GM12878 (cell line): ENCODE data around the gene ENDOV. TPM values are rescaled to one million over a fixed set of nuclear protein-coding genes. Genes with fewer than 3 reads are reported as not detected.

Experiments
- ATAC-seq: fragments of 200-7000 bp; cut with Tn5 transposase; 3 replicates; pipeline ENCODE4 v1.9.1; 2020; ENCODE audit warnings: mild to moderate bottlenecking, moderate library complexity
- BruUV-seq: library from RNA; stranded (reverse); fragments of 400-500 nt; replicated peaks from 2 replicates; lab custom pipeline; 2021; lab: Mats Ljungman, UMichigan
- CTCF ChIA-PET: fragments of 300-600 bp; sonication (Branson Sonifier 250); formaldehyde crosslinking; extraction: SDS; loops from one replicate; lab custom pipeline; 2021; ENCODE audit warnings: inconsistent platforms; lab: Yijun Ruan, JAX
- POLR2A ChIA-PET: fragments of 350-600 bp; formaldehyde crosslinking; extraction: SDS; loops from one replicate; lab custom pipeline; 2021; ENCODE audit warnings: inconsistent platforms; lab: Charles Lee
- RAD21 ChIA-PET: fragments of 300-600 bp; sonication (Branson Sonifier 250); formaldehyde crosslinking; loops from one replicate; lab custom pipeline; 2023; ENCODE audit warnings: antibody characterized with exemption; ENCODE audit not compliant: unreplicated experiment; lab: Charles Lee
- SMC1A ChIA-PET: fragments of 300-600 bp; sonication (Branson Sonifier 250); formaldehyde crosslinking; loops from one replicate; lab custom pipeline; 2023; ENCODE audit not compliant: unreplicated experiment, uncharacterized antibody; lab: Charles Lee
- DNase-seq: peaks from one replicate; pipeline ENCODE4 v3.0.0-alpha.2; 2011; ENCODE audit warnings: low read depth, low spot score
- FAIRE-seq: peaks from 3 replicates; lab custom pipeline; 2011; peaks lifted over from hg19 to GRCh38; lab: Jason Lieb, UNC
- H2AFZ ChIP-seq: 2 replicates; pipeline ENCODE4 v1.6.0; 2011; ENCODE audit warnings: low read depth, low read length, control low read depth; ENCODE audit not compliant: control insufficient read depth
- H3K27ac ChIP-seq: 2 replicates; pipeline ENCODE4 v1.5.1; 2011; ENCODE audit warnings: control low read depth; ENCODE audit not compliant: control insufficient read depth, insufficient read depth
- H3K27me3 ChIP-seq, 2 experiments: replicated peaks in 1 of 2; 2 replicates each; pipeline versions ENCODE4 v1.6.0 to v1.6.1; 2011; ENCODE audit warnings: low read length in 1 of 2; ENCODE audit not compliant: control insufficient read depth in 2 of 2, insufficient read depth in 2 of 2
- H3K36me3 ChIP-seq, 2 experiments: 2 replicates each; pipeline ENCODE4 v1.5.1; 2011; ENCODE audit warnings: low read length in 1 of 2; ENCODE audit not compliant: control insufficient read depth in 2 of 2, insufficient read depth in 2 of 2
- H3K4me1 ChIP-seq: 2 replicates; pipeline ENCODE4 v1.6.1; 2011; ENCODE audit warnings: mild to moderate bottlenecking, low read length, moderate library complexity, mixed read lengths; ENCODE audit not compliant: control insufficient read depth, insufficient read depth
- H3K4me2 ChIP-seq: 2 replicates; pipeline ENCODE4 v1.6.0; 2011; ENCODE audit warnings: control low read depth; ENCODE audit not compliant: control insufficient read depth, insufficient read depth
- H3K4me3 ChIP-seq: fragments of 200-600 bp; sonication (generic); 2 replicates; pipeline ENCODE4 v1.5.1; 2016
- H3K79me2 ChIP-seq: 2 replicates; pipeline ENCODE4 v1.6.0; 2011; ENCODE audit warnings: low read length; ENCODE audit not compliant: control insufficient read depth, insufficient read depth
- H3K9ac ChIP-seq: 2 replicates; pipeline ENCODE4 v1.8.0; 2011; ENCODE audit warnings: low read length, control low read depth, mixed read lengths; ENCODE audit not compliant: control insufficient read depth, insufficient read depth
- H3K9me3 ChIP-seq: replicated peaks from 3 replicates; pipeline ENCODE4 v1.5.1; 2011; ENCODE audit warnings: mild to moderate bottlenecking, low read length; ENCODE audit not compliant: control insufficient read depth, insufficient read depth
- H4K20me1 ChIP-seq: 2 replicates; pipeline ENCODE4 v1.6.0; 2011; ENCODE audit not compliant: control insufficient read depth, insufficient read depth
- BCL11A ChIP-seq: IDR thresholded peaks from 2 replicates; pipeline ENCODE4 v1.6.1; 2011; ENCODE audit warnings: low read depth, low read length
- BHLHE40 ChIP-seq, 2 experiments: fragments of 450-650 bp in 1 of 2; IDR thresholded peaks; 2 replicates each; pipeline ENCODE4 v1.6.1; 2011 to 2017; ENCODE audit warnings: low read depth in 2 of 2, borderline replicate concordance in 1 of 2, improper control_type of control experiment in 1 of 2, low read length in 1 of 2, mild to moderate bottlenecking in 1 of 2
- CBFB ChIP-seq: IDR thresholded peaks from 2 replicates; pipeline ENCODE4 v1.6.1; 2016; ENCODE audit warnings: antibody characterized with exemption, low read depth
- CEBPB ChIP-seq, 2 experiments: fragments of 150-350 bp in 1 of 2; IDR thresholded peaks; 2 replicates each; pipeline ENCODE4 v1.6.1; 2012 to 2014; ENCODE audit warnings: low read depth in 2 of 2, low read length in 2 of 2, borderline replicate concordance in 1 of 2, inconsistent platforms in 1 of 2
- CHD1 ChIP-seq: IDR thresholded peaks from 2 replicates; pipeline ENCODE4 v1.6.1; 2012; ENCODE audit warnings: low read depth, low read length, improper control_type of control experiment
- GATAD2B ChIP-seq: fragments of 450-650 bp; conservative IDR thresholded peaks from 2 replicates; pipeline ENCODE4 v1.6.1; 2017; ENCODE audit warnings: low read depth, mild to moderate bottlenecking, moderate library complexity
- KDM1A ChIP-seq: fragments of 200-600 bp; sonication (generic); IDR thresholded peaks from 2 replicates; pipeline ENCODE4 v1.6.1; 2016; ENCODE audit warnings: borderline replicate concordance
- NR2F1 ChIP-seq: fragments of 450-650 bp; conservative IDR thresholded peaks from 2 replicates; pipeline ENCODE4 v1.6.1; 2017; ENCODE audit warnings: mild to moderate bottlenecking
- ZBTB33 ChIP-seq: fragments of 450-650 bp; IDR thresholded peaks from 2 replicates; pipeline ENCODE4 v1.6.1; 2017; ENCODE audit warnings: mild to moderate bottlenecking
- WGBS: methylation state at CpG from one replicate; pipeline ENCODE4 v1.1.6; 2016; ENCODE audit warnings: low lambda C conversion rate; ENCODE audit not compliant: insufficient replicate concordance, insufficient coverage; ENCODE audit errors: missing lambda C conversion rate; 5-methylcytosine and 5-hydroxymethylcytosine counted together
- in situ Hi-C: fragments of 300-500 bp; cut with MboI; formaldehyde crosslinking; loops from 9 replicates; pipeline ENCODE4 v1.14.3; 2018; ENCODE audit warnings: mixed read lengths
- intact Hi-C: fragments of 100-400 bp; cut with micrococcal nuclease; formaldehyde crosslinking; loops from one replicate; pipeline ENCODE4 v1.14.2; 2022; ENCODE audit not compliant: unreplicated experiment
- polyA plus RNA-seq, 11 experiments: library from polyadenylated mRNA; depleted of rRNA in 4 of 11; unstranded in 6 of 11; stranded (reverse) in 5 of 11; fragments of >200 nt; fragmentation: Nextera tagmentation in 4 of 11; fragmentation: Illumina TruSeq in 1 of 11; extraction: Ambion mirVana in 4 of 11; extraction: Trizol in 1 of 11; gene quantifications; 1 replicate in 1 of 11; 2 replicates in 10 of 11; pipeline versions ENCODE4 v1.2.1 to v1.2.3, GENCODE V29; 2011 to 2016; ENCODE audit warnings: inconsistent platforms in 2 of 11, missing spikeins in 2 of 11, low read depth in 1 of 11
- total RNA-seq, 4 experiments: library from RNA; depleted of rRNA in 3 of 4; stranded (reverse); fragments of >200 nt in 3 of 4; fragmentation: Illumina TruSeq in 1 of 4; extraction: Trizol in 1 of 4; gene quantifications; 2 replicates each; pipeline versions ENCODE4 v1.2.1 to v1.2.3, GENCODE V29; 2013 to 2021
- TF ChIP-seq, protein P1 (sequence below): fragments of 450-650 bp; IDR thresholded peaks from 2 replicates; pipeline ENCODE4 v1.6.1; 2017; ENCODE audit warnings: mild to moderate bottlenecking, moderate library complexity

ENDOV gene
- total and polyA plus RNA-seq, 10 of the 15 experiments (the other 5 are each of a cell fraction or from before 2014, with no cell fraction given) = 0.63 to 11.9 (median 8.1) TPM

GRCh38 chr17:80446645-80447405 lies 31.9 kb downstream of the ENDOV start:
- no peaks in the 10 kb centered on the region for H4K20me1 ChIP-seq
- TF ChIP-seq, protein P1, sequence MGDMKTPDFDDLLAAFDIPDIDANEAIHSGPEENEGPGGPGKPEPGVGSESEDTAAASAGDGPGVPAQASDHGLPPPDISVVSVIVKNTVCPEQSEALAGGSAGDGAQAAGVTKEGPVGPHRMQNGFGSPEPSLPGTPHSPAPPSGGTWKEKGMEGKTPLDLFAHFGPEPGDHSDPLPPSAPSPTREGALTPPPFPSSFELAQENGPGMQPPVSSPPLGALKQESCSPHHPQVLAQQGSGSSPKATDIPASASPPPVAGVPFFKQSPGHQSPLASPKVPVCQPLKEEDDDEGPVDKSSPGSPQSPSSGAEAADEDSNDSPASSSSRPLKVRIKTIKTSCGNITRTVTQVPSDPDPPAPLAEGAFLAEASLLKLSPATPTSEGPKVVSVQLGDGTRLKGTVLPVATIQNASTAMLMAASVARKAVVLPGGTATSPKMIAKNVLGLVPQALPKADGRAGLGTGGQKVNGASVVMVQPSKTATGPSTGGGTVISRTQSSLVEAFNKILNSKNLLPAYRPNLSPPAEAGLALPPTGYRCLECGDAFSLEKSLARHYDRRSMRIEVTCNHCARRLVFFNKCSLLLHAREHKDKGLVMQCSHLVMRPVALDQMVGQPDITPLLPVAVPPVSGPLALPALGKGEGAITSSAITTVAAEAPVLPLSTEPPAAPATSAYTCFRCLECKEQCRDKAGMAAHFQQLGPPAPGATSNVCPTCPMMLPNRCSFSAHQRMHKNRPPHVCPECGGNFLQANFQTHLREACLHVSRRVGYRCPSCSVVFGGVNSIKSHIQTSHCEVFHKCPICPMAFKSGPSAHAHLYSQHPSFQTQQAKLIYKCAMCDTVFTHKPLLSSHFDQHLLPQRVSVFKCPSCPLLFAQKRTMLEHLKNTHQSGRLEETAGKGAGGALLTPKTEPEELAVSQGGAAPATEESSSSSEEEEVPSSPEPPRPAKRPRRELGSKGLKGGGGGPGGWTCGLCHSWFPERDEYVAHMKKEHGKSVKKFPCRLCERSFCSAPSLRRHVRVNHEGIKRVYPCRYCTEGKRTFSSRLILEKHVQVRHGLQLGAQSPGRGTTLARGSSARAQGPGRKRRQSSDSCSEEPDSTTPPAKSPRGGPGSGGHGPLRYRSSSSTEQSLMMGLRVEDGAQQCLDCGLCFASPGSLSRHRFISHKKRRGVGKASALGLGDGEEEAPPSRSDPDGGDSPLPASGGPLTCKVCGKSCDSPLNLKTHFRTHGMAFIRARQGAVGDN = no peak
- RAD21 ChIA-PET = no interaction called here
- no peak for DNase-seq
- no peaks in the 10 kb centered on the region; a peak in 1 of 4 replicates for H3K27me3 ChIP-seq
- no peaks in the 10 kb centered on the region for H3K4me1 ChIP-seq
- 36% methylated on average over 12 of the region's 12 CpGs for WGBS
- SMC1A ChIA-PET = no interaction called here
- H3K36me3 ChIP-seq = no peaks in the 10 kb centered on the region
- POLR2A ChIA-PET = no interaction called here
- H3K9me3 ChIP-seq = no peaks in the 10 kb centered on the region
- H3K79me2 ChIP-seq = no peaks in the 10 kb centered on the region
- CTCF ChIA-PET = no interaction called here
- no peak overlapping the region for H3K4me3 ChIP-seq
- H3K27ac ChIP-seq = no peak overlapping the region
- H3K9ac ChIP-seq = no peak overlapping the region
- ATAC-seq = no peak
- intact Hi-C loops = no loop called here
- H2AFZ ChIP-seq = no peak overlapping the region
- no peak overlapping the region for H3K4me2 ChIP-seq
- BruUV-seq = no TSS peak
- no peak for FAIRE-seq
- in situ Hi-C loops = no loop called here

- Histone ChIP-seq H3K4me2 (no peak overlapping the region), H2AFZ (no peak overlapping the region), H3K79me2 (no peaks in the 10 kb centered on the region), H3K9me3 (no peaks in the 10 kb centered on the region), H3K4me1 (no peaks in the 10 kb centered on the region), H3K4me3 (no peak overlapping the region), H3K9ac (no peak overlapping the region), H4K20me1 (no peaks in the 10 kb centered on the region), H3K27ac (no peak overlapping the region), H3K27me3 (no peaks in the 10 kb centered on the region; a peak in 1 of 4 replicates), H3K36me3 (no peaks in the 10 kb centered on the region)
- DNase-seq (no peak), ATAC-seq (no peak), FAIRE-seq (no peak)
- no TSS peak for BruUV-seq
- intact Hi-C loops (no loop called here), in situ Hi-C loops (no loop called here)
- WGBS = 17% methylated on average over 4 of the region's 4 CpGs
- ChIA-PET SMC1A (no interaction called here), RAD21 (no interaction called here), CTCF (no interaction called here), POLR2A (no interaction called here)
- TF ChIP-seq CEBPB (IDR thresholded peaks at IDR 0.05; ENCODE audit: borderline replicate concordance in 1 of 2, low read depth in 2 of 2, low read length in 2 of 2) (no peak), BCL11A (no peak), ZBTB33 (no peak), KDM1A (no peak), BHLHE40 (IDR thresholded peaks at IDR 0.05; ENCODE audit: borderline replicate concordance in 1 of 2, low read depth in 2 of 2, low read length in 1 of 2) (no peak), GATAD2B (no peak), CBFB (no peak), NR2F1 (no peak), CHD1 (no peak)
Observed at GRCh38 chr17:80447790-80448189, 32.8 kb downstream of the ENDOV start.
